Measurements from ENCODE around the gene UNC5C.
"Not testable (repeated sequence)": the region's sequence is repeated elsewhere in the genome, so short reads cannot be mapped to it uniquely, and the experiment has no call there.

The UNC5C gene

GRCh38 chr4:95209927-95210326 lies 338.8 kb downstream of the UNC5C start:
- DNase-seq: no peak

- DNase-seq: no peak
Observed at GRCh38 chr4:95204873-95205272, 343.9 kb downstream of the UNC5C start.

GRCh38 chr4:95204267-95204844 lies 344.4 kb downstream of the UNC5C start:
- DNase-seq: no peak

- no peak for DNase-seq
Observed at GRCh38 chr4:95198961-95199360, 349.8 kb downstream of the UNC5C start.

GRCh38 chr4:95197353-95197752 lies 351.4 kb downstream of the UNC5C start:
- no peak for DNase-seq

- no peak for DNase-seq
Observed at GRCh38 chr4:95193391-95194224, 355.2 kb downstream of the UNC5C start.

GRCh38 chr4:95191537-95191936 lies 357.2 kb downstream of the UNC5C start:
- no peak for DNase-seq

GRCh38 chr4:95190751-95191436 lies 357.9 kb downstream of the UNC5C start:
- DNase-seq: no peak

GRCh38 chr4:95188701-95189370 lies 359.9 kb downstream of the UNC5C start:
- DNase-seq: no peak

GRCh38 chr4:95186666-95187065 lies 362.1 kb downstream of the UNC5C start:
- DNase-seq: no peak

GRCh38 chr4:95183656-95184408 lies 364.9 kb downstream of the UNC5C start:
- DNase-seq: no peak

GRCh38 chr4:95181996-95182306 lies 366.8 kb downstream of the UNC5C start:
- DNase-seq: no peak

GRCh38 chr4:95181243-95181995 lies 367.4 kb downstream of the UNC5C start:
- no peak for DNase-seq

GRCh38 chr4:95180531-95181242 lies 368.1 kb downstream of the UNC5C start:
- DNase-seq: no peak

GRCh38 chr4:95178938-95179337 lies 369.8 kb downstream of the UNC5C start:
- DNase-seq: no peak

GRCh38 chr4:95171377-95171776 lies 377.4 kb downstream of the UNC5C start:
- not testable (repeated sequence) for DNase-seq

- no peak for DNase-seq
Observed at GRCh38 chr4:95170176-95170575, 378.6 kb downstream of the UNC5C start.

GRCh38 chr4:95167805-95168204 lies 381.0 kb downstream of the UNC5C start:
- DNase-seq: no peak

- DNase-seq: peak; percentile 73
Observed at GRCh38 chr4:95165926-95166524, 382.7 kb downstream of the UNC5C start.

- DNase-seq: no peak
Observed at GRCh38 chr4:95162867-95163266, 385.9 kb downstream of the UNC5C start.

All from amniotic stem cell (primary cell).